HG03565 (cell line): ENCODE results near the gene MFAP4.

ENCODE experiments used
- ATAC-seq: cut with Tn5 transposase; IDR thresholded peaks from one replicate; pipeline ENCODE4 v1.9.1; 2021; ENCODE audit warnings: mild to moderate bottlenecking, moderate library complexity; ENCODE audit not compliant: unreplicated experiment

Gene MFAP4

DNA sequence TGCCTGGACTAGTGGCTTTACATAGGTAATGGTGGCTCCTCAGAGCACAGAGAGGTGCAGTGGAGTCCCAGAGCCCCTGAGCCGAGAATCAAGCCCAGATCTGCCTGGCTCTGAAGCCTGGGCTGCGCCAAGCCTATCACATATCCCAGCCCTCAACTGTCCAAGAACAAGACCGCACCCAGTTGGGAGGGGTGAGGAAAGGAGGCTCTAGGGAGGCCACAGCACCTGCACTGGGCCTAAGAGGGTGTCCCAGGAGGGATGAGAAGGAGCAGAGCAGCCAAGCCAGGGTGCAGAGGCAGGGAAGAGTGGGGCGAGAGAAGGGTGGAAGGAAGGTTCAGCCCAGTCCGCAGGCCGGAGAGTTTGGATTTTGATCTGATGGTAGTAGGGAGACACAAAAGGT, 23.1 kb upstream of the MFAP4 start:
- no peak for ATAC-seq

GRCh38 chr17:19409509-19409908, 22.5 kb upstream of the MFAP4 start:
- ATAC-seq: no peak

- ATAC-seq: no peak
Observed at GRCh38 chr17:19409066-19409465, 22.1 kb upstream of the MFAP4 start.

DNA sequence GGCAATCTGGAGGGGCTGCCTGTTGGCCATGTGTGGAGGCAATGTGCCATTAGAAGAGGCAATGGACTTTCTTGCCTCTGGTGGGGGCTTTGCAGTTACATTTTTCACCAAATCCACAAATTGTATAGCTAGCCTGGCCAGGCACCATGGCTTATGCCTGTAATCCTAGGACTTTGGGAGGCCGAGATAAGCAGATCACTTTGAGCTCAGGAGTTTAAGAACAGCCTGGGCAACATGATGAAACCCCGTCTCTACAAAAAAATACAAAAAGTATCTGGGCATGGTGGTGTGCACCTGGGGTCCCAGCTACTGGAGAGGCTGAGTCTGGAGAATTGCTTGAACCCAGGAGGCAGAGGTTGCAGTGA, 21.3 kb upstream of the MFAP4 start:
- ATAC-seq: no peak

- ATAC-seq: no peak
Observed at GRCh38 chr17:19407601-19408345, 20.8 kb upstream of the MFAP4 start.

DNA sequence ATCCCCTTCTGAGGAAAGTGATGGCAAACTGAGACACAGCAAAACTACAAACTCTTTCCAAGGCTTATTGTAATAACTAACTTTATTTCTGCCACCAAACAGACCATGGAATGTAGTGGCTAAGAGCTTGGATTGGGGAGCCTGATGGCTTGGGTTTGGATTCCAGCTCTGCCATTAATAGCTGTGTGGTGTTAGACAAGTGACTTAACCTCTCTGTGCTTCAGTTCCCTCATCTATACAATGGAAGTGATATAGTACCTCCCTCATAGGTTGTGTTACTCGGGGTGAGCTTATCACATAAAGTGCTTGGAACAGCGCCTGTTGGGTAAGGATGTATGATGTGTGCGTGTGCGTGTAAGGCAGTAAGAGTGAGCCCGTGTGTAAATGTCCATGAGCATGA, 18.1 kb upstream of the MFAP4 start:
- ATAC-seq: no peak

DNA sequence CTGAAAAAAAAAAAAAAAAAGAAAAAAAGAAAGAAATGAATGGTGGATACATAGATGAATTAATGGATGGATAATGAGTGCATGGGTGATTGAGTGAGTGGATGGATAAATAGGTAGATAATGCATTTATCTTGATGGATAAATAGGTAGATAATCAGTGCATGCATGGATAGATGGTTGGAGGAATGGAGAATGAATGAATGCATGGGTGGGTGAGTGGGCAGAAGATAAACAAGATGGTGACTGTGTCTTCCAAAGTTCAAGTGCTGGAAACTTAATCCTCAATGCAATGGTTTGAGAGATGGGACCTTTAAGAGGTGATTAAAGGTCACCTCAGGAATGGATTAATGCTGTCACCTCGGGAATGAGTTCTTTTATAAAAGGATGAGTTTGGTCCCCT, 17.3 kb upstream of the MFAP4 start:
- ATAC-seq: no peak

DNA sequence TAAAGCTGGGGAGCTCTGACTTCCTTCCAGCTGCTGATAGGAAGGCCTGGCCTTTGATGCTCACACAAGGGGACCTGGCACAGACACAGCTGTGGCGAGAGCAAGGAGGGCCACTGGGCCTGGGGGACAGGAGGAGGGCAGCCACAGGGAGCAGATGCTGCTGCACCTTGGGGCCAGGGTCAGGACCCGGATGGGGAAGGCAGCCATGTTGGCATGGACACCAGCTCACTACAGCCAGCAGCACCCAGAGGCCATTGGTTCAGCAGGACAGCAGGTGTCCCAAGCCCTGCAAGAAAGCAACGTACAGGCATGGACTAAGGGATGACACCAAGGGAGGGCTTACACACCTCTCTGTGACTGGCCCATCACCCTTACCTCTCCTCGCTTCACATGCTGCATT, 16.0 kb upstream of the MFAP4 start:
- no peak for ATAC-seq

DNA sequence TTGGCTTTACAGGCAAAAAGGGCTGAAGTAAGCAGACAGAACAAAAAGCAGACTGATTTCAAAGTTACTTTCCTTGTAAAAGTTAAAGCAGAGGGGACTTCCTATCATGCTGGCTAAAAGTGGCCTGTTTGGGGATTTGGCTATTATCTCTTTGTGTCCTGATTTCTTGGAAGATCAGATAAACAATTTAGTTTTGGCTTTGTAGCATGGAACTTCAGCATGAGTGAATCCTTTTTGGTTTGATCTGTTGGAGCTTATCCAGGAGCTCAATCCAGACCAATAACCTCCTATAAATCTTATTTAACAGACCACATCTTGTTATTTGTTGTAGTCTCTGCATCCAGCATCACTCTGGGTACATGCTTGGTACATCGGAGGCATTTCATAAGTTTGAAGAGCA, 15.2 kb upstream of the MFAP4 start:
- no peak for ATAC-seq

DNA sequence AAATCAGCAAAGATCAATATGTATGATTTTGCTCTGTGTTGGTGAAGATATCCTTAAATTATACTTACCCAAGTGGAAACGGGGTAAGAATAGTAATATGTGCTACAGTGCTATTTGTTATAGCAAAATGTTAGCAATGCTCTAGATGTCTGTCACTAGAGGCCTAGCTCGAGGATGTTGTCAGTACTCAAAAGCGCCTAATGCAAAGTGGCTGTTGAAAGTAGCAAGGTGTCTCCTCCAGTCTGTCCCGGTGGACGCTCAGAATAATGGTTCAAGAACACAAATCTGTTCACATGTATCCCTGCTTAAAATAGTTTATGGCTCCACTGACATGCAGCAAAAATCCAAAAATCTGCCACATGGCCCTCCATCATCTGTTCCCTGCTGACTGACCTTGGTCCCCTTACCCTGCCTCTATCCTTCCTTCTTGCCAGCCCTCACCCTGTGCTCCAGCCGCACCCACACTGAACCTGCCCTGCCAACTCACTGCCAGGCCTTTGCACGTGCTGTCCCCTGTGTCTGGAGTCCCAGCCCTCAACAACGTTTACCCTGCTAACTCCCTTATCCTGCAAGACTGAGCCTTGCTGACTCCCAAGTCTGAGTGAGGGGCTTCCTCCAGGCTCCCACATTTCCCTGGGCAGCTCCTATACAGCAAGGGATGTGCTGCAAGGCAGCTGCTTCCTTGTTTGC, 14.5 kb upstream of the MFAP4 start:
- no peak for ATAC-seq

DNA sequence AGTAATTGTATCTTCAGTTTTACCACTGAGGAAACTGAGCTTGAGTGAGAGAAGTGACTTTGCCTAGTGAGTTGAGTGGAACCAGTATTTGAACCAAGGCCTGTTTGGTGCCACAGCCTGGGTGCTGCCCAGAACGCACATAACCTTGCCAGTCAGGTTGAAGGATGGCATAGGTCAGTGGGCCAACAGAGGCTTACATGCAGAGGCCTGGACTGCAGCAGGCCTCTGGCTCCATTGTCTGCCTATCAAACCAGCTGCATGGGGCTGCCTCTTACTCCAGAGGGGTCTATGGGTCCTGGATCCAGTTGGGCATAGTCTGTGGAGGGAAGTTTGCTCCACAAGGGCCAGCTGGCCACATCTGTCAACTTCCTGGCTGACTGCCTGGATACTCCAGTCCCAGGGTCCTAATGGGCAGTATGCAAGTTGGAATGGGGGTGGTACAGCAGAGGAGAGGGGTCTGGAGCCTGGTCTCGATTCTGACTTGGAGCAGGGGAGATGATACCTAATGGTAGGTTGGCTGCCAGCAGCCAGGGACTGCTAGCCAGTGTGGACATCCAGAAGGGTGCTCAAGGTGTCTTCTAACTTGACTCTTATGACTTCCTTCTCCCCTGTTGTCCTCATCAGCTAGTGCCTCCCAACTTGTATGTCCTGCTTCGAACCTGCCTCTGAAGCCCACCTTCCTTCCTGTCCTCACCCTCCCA, 12.9 kb upstream of the MFAP4 start:
- no peak for ATAC-seq

- no peak for ATAC-seq
Observed at GRCh38 chr17:19398301-19399181, 11.6 kb upstream of the MFAP4 start.

DNA sequence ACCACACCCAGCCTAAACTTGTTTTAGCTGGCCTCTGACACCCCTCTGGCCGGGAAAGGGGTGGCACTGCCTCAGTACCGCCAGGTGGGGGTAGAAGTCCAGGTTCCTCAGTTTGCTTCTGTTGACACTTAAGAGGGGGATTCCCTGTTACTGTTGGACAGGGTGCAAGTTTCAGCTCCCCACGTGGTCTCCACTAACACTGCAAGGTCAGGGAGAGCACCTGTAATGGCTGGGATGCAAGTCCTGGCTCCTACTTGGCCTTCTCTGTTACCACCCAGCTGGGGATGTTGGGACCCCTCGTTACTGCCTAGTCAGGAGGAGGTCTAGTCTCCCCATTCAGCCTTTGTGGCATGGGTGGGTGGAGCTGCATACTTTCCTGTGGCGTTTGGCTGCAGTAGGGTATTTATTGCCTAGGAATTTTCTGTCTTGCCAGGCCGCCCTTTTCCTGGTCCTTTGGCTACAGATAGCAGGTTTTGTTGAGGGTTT, 10.6 kb upstream of the MFAP4 start:
- no peak for ATAC-seq

DNA sequence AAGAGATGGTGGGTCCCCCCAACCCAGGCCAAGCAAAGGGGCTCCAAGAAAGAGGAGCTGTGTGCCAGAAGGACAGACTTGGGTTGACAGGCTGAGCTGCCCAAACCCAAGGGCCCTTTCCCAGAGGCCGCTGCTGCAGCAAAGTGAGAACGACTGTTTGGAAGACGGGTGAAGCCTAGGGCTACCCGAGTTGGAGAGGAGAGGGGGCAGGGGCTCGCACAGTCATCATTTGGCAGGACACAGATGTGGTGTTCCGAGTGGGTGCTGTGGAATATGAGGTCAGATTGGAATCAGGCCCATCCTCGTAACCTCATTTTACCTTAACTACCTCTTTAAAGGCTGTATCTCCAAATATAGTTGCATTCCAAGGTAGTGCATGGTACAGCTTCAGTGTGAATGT, 5.3 kb upstream of the MFAP4 start:
- ATAC-seq: no peak

- no peak for ATAC-seq
Observed at GRCh38 chr17:19391432-19391831, 4.4 kb upstream of the MFAP4 start.

GRCh38 chr17:19390951-19391350, 4.0 kb upstream of the MFAP4 start:
- ATAC-seq: no peak

DNA sequence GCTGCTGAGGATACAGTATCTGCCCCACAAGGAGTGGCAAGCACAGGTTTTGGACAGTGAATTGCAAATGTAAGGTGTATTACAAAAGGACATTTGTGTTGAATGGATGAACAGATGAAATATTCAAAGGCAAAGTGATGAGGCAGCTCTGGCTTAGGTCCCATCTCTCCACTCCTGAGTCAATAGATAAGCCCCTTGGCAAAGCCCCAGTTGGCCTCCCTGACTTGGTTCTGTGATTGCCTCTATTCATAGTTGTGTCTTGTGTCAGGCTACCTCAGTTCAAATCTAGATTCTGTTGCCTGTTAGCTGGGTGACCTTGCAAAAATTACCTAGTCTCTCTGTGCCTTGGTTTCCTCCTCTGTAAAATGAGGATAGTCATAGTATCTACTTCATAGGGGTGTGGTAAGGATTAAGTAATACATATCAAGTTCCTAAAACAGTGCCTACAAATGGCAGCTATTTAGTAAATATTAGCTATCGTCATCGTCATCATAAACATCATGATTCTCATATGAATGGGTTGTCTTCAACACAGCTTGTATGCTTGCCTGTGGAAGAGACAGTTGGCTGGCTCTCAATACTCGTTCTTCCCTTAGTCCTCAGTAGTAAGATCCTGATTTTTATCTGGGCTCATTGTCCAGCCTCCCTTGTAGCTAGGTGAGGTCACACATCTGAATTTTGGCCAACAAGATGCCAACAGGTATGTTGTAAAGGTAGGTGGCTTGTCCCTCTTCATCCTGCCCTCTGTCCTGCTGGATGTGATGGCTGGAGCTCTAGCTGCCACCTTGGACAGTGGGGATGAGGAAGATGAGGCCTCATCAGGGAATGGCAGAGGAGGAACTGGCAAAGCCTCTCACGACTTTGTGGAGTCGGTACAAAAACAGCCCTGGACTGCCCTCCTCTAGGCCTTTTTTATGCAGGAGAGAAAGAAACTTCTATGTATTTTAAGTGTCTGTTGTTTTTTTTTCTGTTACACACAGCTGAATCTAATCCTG, 2.1 kb upstream of the MFAP4 start:
- ATAC-seq: no peak

- no peak for ATAC-seq
Observed at GRCh38 chr17:19387921-19388521, 1.0 kb upstream of the MFAP4 start.
